Measurements from ENCODE around the gene KRT7.
A peak's percentile ranks its signal among the peaks of the same experiment; 100 is the strongest.

The KRT7 gene

GRCh38 chr12:52241205-52241842 lies 8.3 kb downstream of the KRT7 start:
- H2AK5ac ChIP-seq (ENCODE audit: low read length, severe bottlenecking), result peak overlapping the region; percentile 43
- no peaks in the 10 kb centered on the region for H3K79me1 ChIP-seq (replicated peaks; ENCODE audit: low read length, poor library complexity, severe bottlenecking)
- H2AFZ ChIP-seq (ENCODE audit: low read depth, low read length), result no peak overlapping the region
- no peak overlapping the region for H3K14ac ChIP-seq (ENCODE audit: low read length in 2 of 2)
- H3K9me3 ChIP-seq (ENCODE audit: control insufficient read depth, low read length), result no peaks in the 10 kb centered on the region
- no peak overlapping the region for H3K4me3 ChIP-seq (ENCODE audit: insufficient read depth in 1 of 2, low read depth in 1 of 2, low read length in 2 of 2)
- H2BK5ac ChIP-seq (ENCODE audit: low read depth, low read length, poor library complexity, severe bottlenecking), result no peak overlapping the region
- no peak overlapping the region for H3K27ac ChIP-seq (ENCODE audit: low read length, poor library complexity, severe bottlenecking)
- no peak overlapping the region for H4K8ac ChIP-seq (ENCODE audit: low read length)
- H3K9ac ChIP-seq (ENCODE audit: low read length), result no peak overlapping the region
- H3K23ac ChIP-seq (ENCODE audit: low read length in 2 of 2), result no peak overlapping the region
- DNase-seq, result peak; percentile 39
- peaks cover 0 to 10% of the 10 kb centered on the region in 2 experiments for H3K36me3 ChIP-seq (ENCODE audit: control insufficient read depth in 1 of 2, insufficient read depth in 2 of 2, low read depth in 1 of 2, low read length in 2 of 2)
- no peak overlapping the region for H3K4ac ChIP-seq (ENCODE audit: low read depth in 1 of 2, low read length in 2 of 2)
- no peak overlapping the region for H4K91ac ChIP-seq (ENCODE audit: low read length)
- no peak overlapping the region for H2BK15ac ChIP-seq (ENCODE audit: low read depth, poor library complexity, severe bottlenecking)
- H3K4me2 ChIP-seq (ENCODE audit: low read length, poor library complexity, severe bottlenecking), result no peak overlapping the region
- H3K27me3 ChIP-seq (ENCODE audit: control insufficient read depth in 1 of 2, insufficient read depth in 1 of 2, low read length in 2 of 2), result no peaks in the 10 kb centered on the region
- H2BK12ac ChIP-seq (ENCODE audit: low read length in 2 of 2), result no peak overlapping the region
- H3K4me1 ChIP-seq (ENCODE audit: control insufficient read depth, insufficient read depth, low read depth, low read length), result peaks cover 44% of the 10 kb centered on the region
- WGBS, result 77% methylated on average over 11 of the region's 11 CpGs
- no peak overlapping the region for H2BK120ac ChIP-seq (ENCODE audit: low read depth, low read length)
- H3K18ac ChIP-seq (ENCODE audit: low read depth in 1 of 2, low read length in 2 of 2), result no peak overlapping the region

- H2BK12ac ChIP-seq (ENCODE audit: low read length in 2 of 2), result no peak overlapping the region
- no peaks in the 10 kb centered on the region for H3K27me3 ChIP-seq (ENCODE audit: control insufficient read depth in 1 of 2, insufficient read depth in 1 of 2, low read length in 2 of 2)
- H4K91ac ChIP-seq (ENCODE audit: low read length), result no peak overlapping the region
- H2BK15ac ChIP-seq (ENCODE audit: low read depth, poor library complexity, severe bottlenecking), result no peak overlapping the region
- H3K23ac ChIP-seq (ENCODE audit: low read length in 2 of 2), result no peak overlapping the region
- H3K9ac ChIP-seq (ENCODE audit: low read length), result no peak overlapping the region
- H3K4me2 ChIP-seq (ENCODE audit: low read length, poor library complexity, severe bottlenecking), result no peak overlapping the region
- no peak overlapping the region for H4K8ac ChIP-seq (ENCODE audit: low read length)
- H3K79me1 ChIP-seq (replicated peaks; ENCODE audit: low read length, poor library complexity, severe bottlenecking), result no peaks in the 10 kb centered on the region
- peak overlapping the region; percentile 94 for H3K27ac ChIP-seq (ENCODE audit: low read length, poor library complexity, severe bottlenecking)
- no peak overlapping the region for H2BK5ac ChIP-seq (ENCODE audit: low read depth, low read length, poor library complexity, severe bottlenecking)
- no peak overlapping the region for H3K4me3 ChIP-seq (ENCODE audit: insufficient read depth in 1 of 2, low read depth in 1 of 2, low read length in 2 of 2)
- H3K9me3 ChIP-seq (ENCODE audit: control insufficient read depth, low read length), result no peaks in the 10 kb centered on the region
- H3K36me3 ChIP-seq (ENCODE audit: control insufficient read depth in 1 of 2, insufficient read depth in 2 of 2, low read depth in 1 of 2, low read length in 2 of 2), result peaks cover 0 to 9% of the 10 kb centered on the region in 2 experiments
- H2AK5ac ChIP-seq (ENCODE audit: low read length, severe bottlenecking), result peak overlapping the region; percentile 16
- no peak overlapping the region for H3K18ac ChIP-seq (ENCODE audit: low read depth in 1 of 2, low read length in 2 of 2)
- WGBS, result 94% methylated on average over 11 of the region's 11 CpGs
- no peak overlapping the region for H3K14ac ChIP-seq (ENCODE audit: low read length in 2 of 2)
- no peak for DNase-seq
- H2BK120ac ChIP-seq (ENCODE audit: low read depth, low read length), result no peak overlapping the region
- H3K4me1 ChIP-seq (ENCODE audit: control insufficient read depth, insufficient read depth, low read depth, low read length), result peaks cover 52% of the 10 kb centered on the region
- H2AFZ ChIP-seq (ENCODE audit: low read depth, low read length), result no peak overlapping the region
- H3K4ac ChIP-seq (ENCODE audit: low read depth in 1 of 2, low read length in 2 of 2), result no peak overlapping the region
Observed at GRCh38 chr12:52242442-52243258, 9.6 kb downstream of the KRT7 start.

GRCh38 chr12:52243259-52243855 lies 10.3 kb downstream of the KRT7 start:
- Histone ChIP-seq H3K27me3 (ENCODE audit: control insufficient read depth in 1 of 2, insufficient read depth in 1 of 2, low read length in 2 of 2) (peaks cover 0 to 1% of the 10 kb centered on the region in 2 experiments), H3K4me2 (ENCODE audit: low read length, poor library complexity, severe bottlenecking) (peak overlapping the region; percentile 12), H3K18ac (ENCODE audit: low read depth in 1 of 2, low read length in 2 of 2) (no peak overlapping the region), H4K91ac (ENCODE audit: low read length) (no peak overlapping the region), H4K8ac (ENCODE audit: low read length) (no peak overlapping the region), H3K27ac (ENCODE audit: low read length, poor library complexity, severe bottlenecking) (peak overlapping the region; percentile 94), H3K14ac (ENCODE audit: low read length in 2 of 2) (no peak overlapping the region), H3K36me3 (ENCODE audit: control insufficient read depth in 1 of 2, insufficient read depth in 2 of 2, low read depth in 1 of 2, low read length in 2 of 2) (peaks cover 0 to 9% of the 10 kb centered on the region in 2 experiments), H3K4me1 (ENCODE audit: control insufficient read depth, insufficient read depth, low read depth, low read length) (peaks cover 53% of the 10 kb centered on the region), H2AK5ac (ENCODE audit: low read length, severe bottlenecking) (peak overlapping the region; percentile 30), H2BK12ac (ENCODE audit: low read length in 2 of 2) (no peak overlapping the region), H2BK5ac (ENCODE audit: low read depth, low read length, poor library complexity, severe bottlenecking) (peak overlapping the region; percentile 59), H3K9ac (ENCODE audit: low read length) (peak overlapping the region; percentile 32), H3K9me3 (ENCODE audit: control insufficient read depth, low read length) (no peaks in the 10 kb centered on the region), H2AFZ (ENCODE audit: low read depth, low read length) (no peak overlapping the region), H3K79me1 (replicated peaks; ENCODE audit: low read length, poor library complexity, severe bottlenecking) (no peaks in the 10 kb centered on the region), H3K23ac (ENCODE audit: low read length in 2 of 2) (no peak overlapping the region), H2BK15ac (ENCODE audit: low read depth, poor library complexity, severe bottlenecking) (no peak overlapping the region), H3K4ac (ENCODE audit: low read depth in 1 of 2, low read length in 2 of 2) (no peak overlapping the region), H2BK120ac (ENCODE audit: low read depth, low read length) (no peak overlapping the region), H3K4me3 (ENCODE audit: insufficient read depth in 1 of 2, low read depth in 1 of 2, low read length in 2 of 2) (peak overlapping the region in 1 of 2 experiments; percentile 6)
- 73% methylated on average over 4 of the region's 5 CpGs for WGBS
- peak; percentile 28 for DNase-seq

All from mesenchymal stem cell (in vitro differentiated cells and primary cell).